ENCODE results near the gene FOXL3.

GRCh38 chr7:334618-335357 lies 44.8 kb downstream of the FOXL3 start:
- TF ChIP-seq GATA3 (IDR thresholded peaks at IDR 0.05; ENCODE audit: low read depth, low read length), result no peak
- no peak for TF ChIP-seq GATA2 (IDR thresholded peaks at IDR 0.05; ENCODE audit: low read depth, low read length)

All from SH-SY5Y (cell line).